ENCODE data around the gene ALDH1A1. TPM values are rescaled to one million over a fixed set of nuclear protein-coding genes. Genes with fewer than 3 reads are reported as not detected.
"Not testable (repeated sequence)": the region's sequence is repeated elsewhere in the genome, so short reads cannot be mapped to it uniquely, and the experiment has no call there.

The ALDH1A1 gene
- total RNA-seq, 2 experiments from 2014 or later, result not detected

DNA sequence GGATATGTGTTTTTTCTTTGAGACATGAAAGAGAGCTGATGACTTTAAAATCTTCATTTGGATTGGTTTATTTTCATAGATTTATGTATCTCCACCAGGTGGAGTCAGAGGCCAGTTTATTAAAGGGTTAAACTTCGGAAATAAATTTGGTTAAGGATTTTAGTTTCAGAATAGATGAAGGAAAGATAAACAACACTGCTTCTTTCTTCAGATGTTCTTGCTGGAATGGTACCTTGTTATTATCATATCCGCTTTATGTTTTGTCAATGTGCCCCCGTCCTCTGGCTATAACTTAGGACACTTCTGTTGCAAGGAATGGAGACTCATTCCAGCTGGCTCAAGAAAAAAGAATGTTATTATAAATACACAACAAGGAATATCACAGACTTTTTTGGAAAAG is 81.2 kb downstream of the ALDH1A1 start:
- no peak overlapping the region for H2AFZ ChIP-seq (ENCODE audit: low read length)
- H3K4me1 ChIP-seq (ENCODE audit: insufficient read depth, low read length, poor library complexity, severe bottlenecking), result no peaks in the 10 kb centered on the region
- DNase-seq (ENCODE audit: low spot score), result no peak
- H3K79me2 ChIP-seq (ENCODE audit: insufficient read depth, low read depth, low read length), result no peaks in the 10 kb centered on the region
- H3K9me2 ChIP-seq (ENCODE audit: insufficient read depth, low read length), result no peaks in the 10 kb centered on the region
- intact Hi-C loops (cut with micrococcal nuclease; ENCODE audit: unreplicated experiment), result loop anchor here (5.0 kb wide), 1 partner anchor 311 kb away; no protein-coding TSS in a partner anchor
- no peaks in the 10 kb centered on the region for H4K20me1 ChIP-seq (ENCODE audit: insufficient read depth, low read length)
- no peaks in the 10 kb centered on the region for H3K36me3 ChIP-seq (ENCODE audit: insufficient read depth, low read length)
- TF ChIP-seq, protein P1, sequence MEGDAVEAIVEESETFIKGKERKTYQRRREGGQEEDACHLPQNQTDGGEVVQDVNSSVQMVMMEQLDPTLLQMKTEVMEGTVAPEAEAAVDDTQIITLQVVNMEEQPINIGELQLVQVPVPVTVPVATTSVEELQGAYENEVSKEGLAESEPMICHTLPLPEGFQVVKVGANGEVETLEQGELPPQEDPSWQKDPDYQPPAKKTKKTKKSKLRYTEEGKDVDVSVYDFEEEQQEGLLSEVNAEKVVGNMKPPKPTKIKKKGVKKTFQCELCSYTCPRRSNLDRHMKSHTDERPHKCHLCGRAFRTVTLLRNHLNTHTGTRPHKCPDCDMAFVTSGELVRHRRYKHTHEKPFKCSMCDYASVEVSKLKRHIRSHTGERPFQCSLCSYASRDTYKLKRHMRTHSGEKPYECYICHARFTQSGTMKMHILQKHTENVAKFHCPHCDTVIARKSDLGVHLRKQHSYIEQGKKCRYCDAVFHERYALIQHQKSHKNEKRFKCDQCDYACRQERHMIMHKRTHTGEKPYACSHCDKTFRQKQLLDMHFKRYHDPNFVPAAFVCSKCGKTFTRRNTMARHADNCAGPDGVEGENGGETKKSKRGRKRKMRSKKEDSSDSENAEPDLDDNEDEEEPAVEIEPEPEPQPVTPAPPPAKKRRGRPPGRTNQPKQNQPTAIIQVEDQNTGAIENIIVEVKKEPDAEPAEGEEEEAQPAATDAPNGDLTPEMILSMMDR (conservative IDR thresholded peaks at IDR 0.05; ENCODE audit: low read length), result peak; percentile 60
- no peak for TF ChIP-seq EZH2phosphoT487 (IDR thresholded peaks at IDR 0.05; ENCODE audit: borderline replicate concordance, low read depth, low read length)
- no peaks in the 10 kb centered on the region for H3K9me3 ChIP-seq (ENCODE audit: low read length)
- no peak overlapping the region for H3K27ac ChIP-seq (ENCODE audit: low read depth, low read length, poor library complexity, severe bottlenecking)
- CTCF ChIA-PET (ENCODE audit: unreplicated experiment), result no interaction called here
- POLR2A ChIA-PET, result interaction anchor here (0.7 kb wide), 1 partner anchor 151 kb away, joined by 3 read pairs; no protein-coding TSS in a partner anchor
- H3K4me3 ChIP-seq (ENCODE audit: low read depth, low read length, poor library complexity, severe bottlenecking), result no peak overlapping the region
- BruUV-seq (replicated peaks), result no TSS peak
- no peak overlapping the region for H3K4me2 ChIP-seq (ENCODE audit: low read length)

DNA sequence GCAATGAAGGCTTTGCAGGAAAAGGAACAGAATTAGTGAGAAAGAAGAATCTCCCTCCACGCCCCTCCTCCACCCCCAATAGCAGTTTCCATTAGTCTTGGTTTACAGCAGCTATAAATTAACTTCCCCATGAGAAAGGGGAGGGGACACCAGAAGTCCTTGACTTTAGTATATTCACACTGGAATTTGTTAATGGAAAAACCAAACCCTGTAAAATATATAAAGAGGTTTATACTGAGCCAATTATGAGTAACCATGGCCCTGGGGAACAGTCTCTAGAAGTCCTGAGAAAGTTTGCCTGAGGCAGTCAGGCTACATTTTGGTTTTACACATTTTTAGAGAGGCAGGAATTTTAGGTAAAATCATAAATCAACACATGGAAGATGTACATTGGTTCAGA is 88.5 kb downstream of the ALDH1A1 start:
- no peaks in the 10 kb centered on the region for H3K9me2 ChIP-seq (ENCODE audit: insufficient read depth, low read length)
- H3K4me1 ChIP-seq (ENCODE audit: insufficient read depth, low read length, poor library complexity, severe bottlenecking), result no peaks in the 10 kb centered on the region
- no peak overlapping the region for H3K27ac ChIP-seq (ENCODE audit: low read depth, low read length, poor library complexity, severe bottlenecking)
- TF ChIP-seq EZH2phosphoT487 (IDR thresholded peaks at IDR 0.05; ENCODE audit: borderline replicate concordance, low read depth, low read length), result no peak
- TF ChIP-seq, protein P1 (conservative IDR thresholded peaks at IDR 0.05; ENCODE audit: low read length), result no peak
- ChIA-PET CTCF (ENCODE audit: unreplicated experiment) (no interaction called here), POLR2A (no interaction called here)
- no peak overlapping the region for H3K4me3 ChIP-seq (ENCODE audit: low read depth, low read length, poor library complexity, severe bottlenecking)
- no peaks in the 10 kb centered on the region for H3K79me2 ChIP-seq (ENCODE audit: insufficient read depth, low read depth, low read length)
- intact Hi-C loops (cut with micrococcal nuclease; ENCODE audit: unreplicated experiment), result no loop called here
- H2AFZ ChIP-seq (ENCODE audit: low read length), result no peak overlapping the region
- DNase-seq (ENCODE audit: low spot score), result no peak
- H3K9me3 ChIP-seq (ENCODE audit: low read length), result no peaks in the 10 kb centered on the region
- H3K4me2 ChIP-seq (ENCODE audit: low read length), result no peak overlapping the region
- no peaks in the 10 kb centered on the region for H4K20me1 ChIP-seq (ENCODE audit: insufficient read depth, low read length)
- no TSS peak for BruUV-seq (replicated peaks)
- no peaks in the 10 kb centered on the region for H3K36me3 ChIP-seq (ENCODE audit: insufficient read depth, low read length)

DNA sequence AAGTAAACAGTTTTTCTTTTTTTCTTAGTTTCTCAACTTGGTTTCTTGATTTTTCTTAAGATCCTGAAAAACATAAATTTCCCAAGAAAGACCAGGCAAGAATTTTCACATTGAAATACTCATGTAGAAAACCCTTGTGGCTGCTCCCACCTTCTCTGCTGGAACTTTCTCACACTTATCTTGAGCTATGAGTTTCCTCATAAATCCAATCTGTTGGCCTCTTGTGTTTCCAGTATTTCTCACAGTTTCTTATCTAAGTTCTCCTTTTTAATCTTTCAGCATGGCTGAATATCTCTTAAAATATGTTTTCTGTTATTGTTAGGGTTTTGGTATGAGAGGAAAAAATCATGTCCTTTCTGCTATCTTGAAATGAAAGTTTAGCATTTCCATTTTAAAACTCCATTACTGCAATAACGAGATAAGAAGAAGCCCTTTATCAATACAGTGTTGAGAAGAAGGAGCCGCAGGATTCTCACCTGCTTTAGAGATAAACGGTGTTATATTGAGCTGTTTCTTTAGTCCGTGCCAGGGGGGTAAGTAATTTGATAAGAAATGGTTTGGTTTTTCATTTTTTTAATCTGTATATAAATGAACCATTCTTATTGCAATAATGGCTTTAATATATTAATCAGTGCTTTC is 89.3 kb downstream of the ALDH1A1 start:
- TF ChIP-seq, protein P1 (conservative IDR thresholded peaks at IDR 0.05; ENCODE audit: low read length), result no peak
- TF ChIP-seq EZH2phosphoT487 (IDR thresholded peaks at IDR 0.05; ENCODE audit: borderline replicate concordance, low read depth, low read length), result no peak
- Histone ChIP-seq H3K9me2 (ENCODE audit: insufficient read depth, low read length) (no peaks in the 10 kb centered on the region), H3K27ac (ENCODE audit: low read depth, low read length, poor library complexity, severe bottlenecking) (no peak overlapping the region), H2AFZ (ENCODE audit: low read length) (no peak overlapping the region), H3K4me1 (ENCODE audit: insufficient read depth, low read length, poor library complexity, severe bottlenecking) (no peaks in the 10 kb centered on the region), H3K9me3 (ENCODE audit: low read length) (no peaks in the 10 kb centered on the region), H3K79me2 (ENCODE audit: insufficient read depth, low read depth, low read length) (no peaks in the 10 kb centered on the region), H4K20me1 (ENCODE audit: insufficient read depth, low read length) (no peaks in the 10 kb centered on the region), H3K4me2 (ENCODE audit: low read length) (no peak overlapping the region), H3K4me3 (ENCODE audit: low read depth, low read length, poor library complexity, severe bottlenecking) (no peak overlapping the region), H3K36me3 (ENCODE audit: insufficient read depth, low read length) (no peaks in the 10 kb centered on the region)
- intact Hi-C loops (cut with micrococcal nuclease; ENCODE audit: unreplicated experiment), result no loop called here
- DNase-seq (ENCODE audit: low spot score), result no peak
- no TSS peak for BruUV-seq (replicated peaks)
- ChIA-PET POLR2A (interaction anchor here (0.7 kb wide), 1 partner anchor 11 kb away, joined by 4 read pairs; no protein-coding TSS in a partner anchor), CTCF (ENCODE audit: unreplicated experiment) (no interaction called here)

DNA sequence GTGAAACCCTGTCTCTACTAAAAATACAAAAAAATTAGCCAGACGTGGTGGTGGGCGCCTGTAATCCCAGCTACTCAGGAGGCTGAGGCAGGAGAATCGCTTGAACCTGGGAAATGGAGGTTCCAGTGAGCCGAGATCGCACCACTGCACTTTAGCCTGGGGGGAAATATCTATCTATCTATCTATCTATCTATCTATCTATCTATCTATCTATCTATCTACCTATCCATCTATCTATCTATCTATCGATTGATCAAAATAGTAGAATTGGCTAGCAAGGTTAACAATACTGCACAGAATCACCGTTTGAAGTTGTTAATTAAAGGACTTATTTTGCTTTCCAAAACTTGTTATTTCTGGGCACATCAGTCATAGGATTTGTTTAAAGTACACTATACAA is 90.1 kb downstream of the ALDH1A1 start:
- H3K4me1 ChIP-seq (ENCODE audit: insufficient read depth, low read length, poor library complexity, severe bottlenecking); BruUV-seq (replicated peaks); intact Hi-C loops (cut with micrococcal nuclease; ENCODE audit: unreplicated experiment); H3K36me3 ChIP-seq (ENCODE audit: insufficient read depth, low read length); H4K20me1 ChIP-seq (ENCODE audit: insufficient read depth, low read length); H3K4me2 ChIP-seq (ENCODE audit: low read length); H3K79me2 ChIP-seq (ENCODE audit: insufficient read depth, low read depth, low read length); H2AFZ ChIP-seq (ENCODE audit: low read length); H3K4me3 ChIP-seq (ENCODE audit: low read depth, low read length, poor library complexity, severe bottlenecking); H3K27ac ChIP-seq (ENCODE audit: low read depth, low read length, poor library complexity, severe bottlenecking); H3K9me2 ChIP-seq (ENCODE audit: insufficient read depth, low read length); DNase-seq (ENCODE audit: low spot score); H3K9me3 ChIP-seq (ENCODE audit: low read length); CTCF ChIA-PET (ENCODE audit: unreplicated experiment); POLR2A ChIA-PET: not testable (repeated sequence)
